ENCODE measurements around the gene LCE7A. TPM values are rescaled to one million over a fixed set of nuclear protein-coding genes. Genes with fewer than 3 reads are reported as not detected.
A peak's percentile ranks its signal among the peaks of the same experiment; 100 is the strongest.

The LCE7A gene
- total and polyA plus RNA-seq, 4 donors: not detected

- Histone ChIP-seq H3K4me3 (ENCODE audit: low read depth in 1 of 3, low read length in 3 of 3) (no peak overlapping the region), H3K9me3 (ENCODE audit: control insufficient read depth in 4 of 4, low read length in 3 of 4) (no peaks in the 10 kb centered on the region), H3K4me1 (ENCODE audit: control insufficient read depth in 4 of 4, insufficient read depth in 4 of 4, low read length in 3 of 4) (peaks cover 8 to 20% (median 13%) of the 10 kb centered on the region in 4 donors), H3K36me3 (ENCODE audit: control insufficient read depth in 4 of 4, insufficient read depth in 3 of 4, low read depth in 1 of 4, low read length in 3 of 4) (no peaks in the 10 kb centered on the region), H3K27me3 (ENCODE audit: control insufficient read depth in 4 of 4, insufficient read depth in 4 of 4, low read length in 3 of 4) (no peaks in the 10 kb centered on the region), H3K27ac (ENCODE audit: low read depth in 1 of 2, low read length in 2 of 2) (peak overlapping the region; percentile 17 to 39), H3K9ac (ENCODE audit: low read depth in 1 of 2, low read length in 2 of 2) (no peak overlapping the region)
- TF ChIP-seq TAF1 (conservative IDR thresholded peaks at IDR 0.05): no peak
- TF ChIP-seq, protein P1, sequence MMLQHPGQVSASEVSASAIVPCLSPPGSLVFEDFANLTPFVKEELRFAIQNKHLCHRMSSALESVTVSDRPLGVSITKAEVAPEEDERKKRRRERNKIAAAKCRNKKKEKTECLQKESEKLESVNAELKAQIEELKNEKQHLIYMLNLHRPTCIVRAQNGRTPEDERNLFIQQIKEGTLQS (IDR thresholded peaks at IDR 0.05): no peak
- TF ChIP-seq JUND (IDR thresholded peaks at IDR 0.05): peak in 1 of 2 donors; percentile 86
- peak; percentile 33 for TF ChIP-seq SP1 (IDR thresholded peaks at IDR 0.05)
- peak in 1 of 2 donors; percentile 19 for TF ChIP-seq RAD21 (IDR thresholded peaks at IDR 0.05)
- TF ChIP-seq YY1 (IDR thresholded peaks at IDR 0.05): peak; percentile 76
- TF ChIP-seq, protein P2, sequence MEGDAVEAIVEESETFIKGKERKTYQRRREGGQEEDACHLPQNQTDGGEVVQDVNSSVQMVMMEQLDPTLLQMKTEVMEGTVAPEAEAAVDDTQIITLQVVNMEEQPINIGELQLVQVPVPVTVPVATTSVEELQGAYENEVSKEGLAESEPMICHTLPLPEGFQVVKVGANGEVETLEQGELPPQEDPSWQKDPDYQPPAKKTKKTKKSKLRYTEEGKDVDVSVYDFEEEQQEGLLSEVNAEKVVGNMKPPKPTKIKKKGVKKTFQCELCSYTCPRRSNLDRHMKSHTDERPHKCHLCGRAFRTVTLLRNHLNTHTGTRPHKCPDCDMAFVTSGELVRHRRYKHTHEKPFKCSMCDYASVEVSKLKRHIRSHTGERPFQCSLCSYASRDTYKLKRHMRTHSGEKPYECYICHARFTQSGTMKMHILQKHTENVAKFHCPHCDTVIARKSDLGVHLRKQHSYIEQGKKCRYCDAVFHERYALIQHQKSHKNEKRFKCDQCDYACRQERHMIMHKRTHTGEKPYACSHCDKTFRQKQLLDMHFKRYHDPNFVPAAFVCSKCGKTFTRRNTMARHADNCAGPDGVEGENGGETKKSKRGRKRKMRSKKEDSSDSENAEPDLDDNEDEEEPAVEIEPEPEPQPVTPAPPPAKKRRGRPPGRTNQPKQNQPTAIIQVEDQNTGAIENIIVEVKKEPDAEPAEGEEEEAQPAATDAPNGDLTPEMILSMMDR (IDR thresholded peaks at IDR 0.05; ENCODE audit: low read depth, low read length, missing input control): no peak
- peak; percentile 63 for TF ChIP-seq FOXA1 (IDR thresholded peaks at IDR 0.05)
- TF ChIP-seq HNF4G (IDR thresholded peaks at IDR 0.05): no peak
- TF ChIP-seq GABPA (IDR thresholded peaks at IDR 0.05 in 1 of 2, conservative IDR thresholded peaks at IDR 0.05 in 1 of 2): no peak
- peak; percentile 74 to 93 for TF ChIP-seq HNF4A (conservative IDR thresholded peaks at IDR 0.05)
- no peak for TF ChIP-seq NR2F2 (IDR thresholded peaks at IDR 0.05)
- TF ChIP-seq REST (IDR thresholded peaks at IDR 0.05): peak; percentile 56
- TF ChIP-seq, protein P3, sequence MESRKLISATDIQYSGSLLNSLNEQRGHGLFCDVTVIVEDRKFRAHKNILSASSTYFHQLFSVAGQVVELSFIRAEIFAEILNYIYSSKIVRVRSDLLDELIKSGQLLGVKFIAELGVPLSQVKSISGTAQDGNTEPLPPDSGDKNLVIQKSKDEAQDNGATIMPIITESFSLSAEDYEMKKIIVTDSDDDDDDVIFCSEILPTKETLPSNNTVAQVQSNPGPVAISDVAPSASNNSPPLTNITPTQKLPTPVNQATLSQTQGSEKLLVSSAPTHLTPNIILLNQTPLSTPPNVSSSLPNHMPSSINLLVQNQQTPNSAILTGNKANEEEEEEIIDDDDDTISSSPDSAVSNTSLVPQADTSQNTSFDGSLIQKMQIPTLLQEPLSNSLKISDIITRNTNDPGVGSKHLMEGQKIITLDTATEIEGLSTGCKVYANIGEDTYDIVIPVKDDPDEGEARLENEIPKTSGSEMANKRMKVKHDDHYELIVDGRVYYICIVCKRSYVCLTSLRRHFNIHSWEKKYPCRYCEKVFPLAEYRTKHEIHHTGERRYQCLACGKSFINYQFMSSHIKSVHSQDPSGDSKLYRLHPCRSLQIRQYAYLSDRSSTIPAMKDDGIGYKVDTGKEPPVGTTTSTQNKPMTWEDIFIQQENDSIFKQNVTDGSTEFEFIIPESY (IDR thresholded peaks at IDR 0.05): peak; percentile 66
- TF ChIP-seq, protein P4, sequence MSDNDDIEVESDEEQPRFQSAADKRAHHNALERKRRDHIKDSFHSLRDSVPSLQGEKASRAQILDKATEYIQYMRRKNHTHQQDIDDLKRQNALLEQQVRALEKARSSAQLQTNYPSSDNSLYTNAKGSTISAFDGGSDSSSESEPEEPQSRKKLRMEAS (IDR thresholded peaks at IDR 0.05): peak; percentile 55
- peak in 1 of 2 donors; percentile 57 for TF ChIP-seq EGR1 (IDR thresholded peaks at IDR 0.05; ENCODE audit: low read depth in 2 of 2)
- peak in 1 of 2 donors; percentile 90 for TF ChIP-seq RXRA (IDR thresholded peaks at IDR 0.05)
- TF ChIP-seq FOXA2 (IDR thresholded peaks at IDR 0.05): peak; percentile 83
- no peak for DNase-seq (ENCODE audit: low spot score)
- 22% methylated on average over 3 of the region's 3 CpGs for WGBS
Observed at GRCh38 chr1:152886085-152886484, 26.3 kb downstream of the LCE7A start.
